Measurements from ENCODE around the gene MBTPS1.

The MBTPS1 gene

DNA sequence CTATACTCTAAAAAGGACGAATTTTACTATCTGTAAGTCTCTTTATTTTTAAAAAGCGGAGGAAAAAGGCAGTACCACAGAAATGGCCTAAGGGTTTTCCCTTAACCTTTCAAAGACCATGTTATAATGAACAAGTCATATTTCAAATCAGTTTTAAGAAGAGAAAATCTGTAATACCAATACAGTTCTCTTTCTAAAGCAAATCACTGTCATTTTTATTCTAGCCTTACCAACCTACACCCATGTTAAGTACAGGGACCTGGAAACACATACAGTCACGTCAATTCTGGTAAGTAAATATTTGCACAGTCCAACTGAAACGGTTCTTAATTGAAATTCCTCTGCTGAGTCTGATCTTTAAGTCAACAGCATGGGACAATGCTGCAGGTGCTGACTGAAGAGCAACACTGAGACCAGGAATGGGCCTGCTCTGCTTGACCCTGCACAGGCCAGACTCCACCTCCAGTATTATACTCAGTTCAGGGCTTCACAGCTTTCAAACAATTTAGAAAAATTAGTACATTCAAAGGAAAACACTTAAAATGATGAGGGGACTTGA is 20.2 kb downstream of the MBTPS1 start:
- H3K27ac Mint-ChIP-seq: no peak overlapping the region
- H3K27me3 Mint-ChIP-seq: no peaks in the 10 kb centered on the region
- no peaks in the 10 kb centered on the region for H3K9me3 Mint-ChIP-seq
- no peak for DNase-seq
- H3K36me3 Mint-ChIP-seq (ENCODE audit: low read depth): peaks cover 93% of the 10 kb centered on the region
- no peak overlapping the region for H3K4me3 Mint-ChIP-seq
- H3K4me1 Mint-ChIP-seq (ENCODE audit: low read depth): peaks cover 26% of the 10 kb centered on the region

DNA sequence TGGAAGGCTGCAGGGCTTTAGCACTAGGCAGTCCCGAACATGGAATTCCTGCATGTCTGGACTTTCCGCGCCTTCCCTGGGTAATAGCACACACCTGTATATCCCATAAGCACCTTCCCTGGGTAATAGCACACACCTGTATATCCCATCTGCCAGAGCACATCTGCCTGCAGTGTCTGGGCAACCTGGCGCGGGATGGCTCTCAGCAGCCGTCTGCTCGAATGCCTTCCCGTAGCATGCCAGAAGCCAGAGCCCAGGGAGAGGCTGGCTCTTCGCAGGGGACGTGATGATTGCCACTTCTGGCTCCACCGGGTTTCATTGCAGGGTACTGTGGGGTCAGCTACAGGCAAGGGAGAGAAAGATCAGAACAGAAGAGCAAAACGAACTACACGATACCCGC is 21.3 kb downstream of the MBTPS1 start:
- DNase-seq: no peak

DNA sequence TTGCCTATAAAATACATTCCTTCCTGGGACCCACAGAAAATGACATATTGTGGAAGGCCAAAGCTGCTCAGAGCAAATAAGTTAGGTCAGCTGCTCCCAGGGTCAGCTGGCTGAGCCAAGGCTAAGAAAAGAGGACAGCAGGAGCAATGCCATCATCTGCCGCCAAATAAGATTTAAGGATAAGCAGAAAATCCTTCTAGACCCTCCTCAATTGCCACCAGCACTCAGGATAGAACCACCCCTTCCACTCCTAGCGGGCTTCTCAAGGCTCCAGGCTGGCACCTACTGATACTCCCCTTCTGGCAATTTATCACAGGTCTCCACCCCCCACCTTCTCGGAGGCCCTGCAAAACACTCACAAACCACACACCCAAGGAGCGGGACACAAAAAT is 22.9 kb downstream of the MBTPS1 start:
- Mint-ChIP-seq H3K36me3 (ENCODE audit: low read depth) (peaks cover 95% of the 10 kb centered on the region), H3K4me1 (ENCODE audit: low read depth) (peaks cover 21% of the 10 kb centered on the region), H3K4me3 (no peak overlapping the region), H3K27ac (no peak overlapping the region), H3K27me3 (no peaks in the 10 kb centered on the region), H3K9me3 (no peaks in the 10 kb centered on the region)
- DNase-seq: no peak

More for the DNA sequence above, 21.3 kb downstream of the MBTPS1 start:
- Mint-ChIP-seq H3K36me3 (ENCODE audit: low read depth) (peaks cover 95% of the 10 kb centered on the region), H3K4me1 (ENCODE audit: low read depth) (peaks cover 23% of the 10 kb centered on the region), H3K27ac (no peak overlapping the region), H3K27me3 (no peaks in the 10 kb centered on the region), H3K9me3 (no peaks in the 10 kb centered on the region), H3K4me3 (no peak overlapping the region)

DNA sequence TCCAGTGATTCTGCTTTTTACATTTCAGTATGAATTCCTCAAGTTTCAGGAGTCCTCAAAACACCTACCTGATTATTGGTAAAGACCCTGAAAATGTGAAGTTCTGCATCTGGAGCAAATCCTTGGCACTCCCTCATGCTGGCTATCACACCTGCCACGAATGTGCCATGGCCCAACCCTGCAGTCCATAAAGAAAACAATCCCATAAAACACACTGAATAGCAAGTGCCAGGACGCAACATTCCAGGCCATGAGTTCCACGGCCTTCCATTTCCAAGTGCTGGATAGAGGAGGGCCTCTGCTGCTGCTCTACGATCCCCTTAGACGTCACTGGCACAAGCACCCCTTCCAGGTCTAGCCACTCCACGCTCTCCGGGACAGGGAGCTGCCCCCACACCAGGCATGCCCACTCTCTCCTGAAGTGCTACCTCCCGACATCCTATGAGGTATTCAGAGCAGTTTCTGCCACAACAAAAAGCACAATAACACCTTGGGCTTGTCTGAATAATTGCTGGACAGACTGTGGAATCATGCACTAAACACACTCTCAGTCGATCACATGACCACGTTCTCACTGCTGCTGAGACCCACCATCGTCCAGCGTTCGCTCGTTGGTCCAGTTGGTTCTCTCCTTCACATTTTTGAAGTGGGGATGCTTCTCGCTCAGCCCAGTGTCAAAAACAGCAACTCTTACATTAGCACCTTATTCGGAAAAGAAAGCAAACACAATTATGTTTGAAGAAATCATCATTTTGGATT is 23.4 kb downstream of the MBTPS1 start:
- H3K27ac Mint-ChIP-seq: no peak overlapping the region
- H3K36me3 Mint-ChIP-seq (ENCODE audit: low read depth): peaks cover 95% of the 10 kb centered on the region
- H3K27me3 Mint-ChIP-seq: no peaks in the 10 kb centered on the region
- H3K9me3 Mint-ChIP-seq: no peaks in the 10 kb centered on the region
- DNase-seq: no peak
- H3K4me1 Mint-ChIP-seq (ENCODE audit: low read depth): peaks cover 23% of the 10 kb centered on the region
- H3K4me3 Mint-ChIP-seq: no peak overlapping the region

DNA sequence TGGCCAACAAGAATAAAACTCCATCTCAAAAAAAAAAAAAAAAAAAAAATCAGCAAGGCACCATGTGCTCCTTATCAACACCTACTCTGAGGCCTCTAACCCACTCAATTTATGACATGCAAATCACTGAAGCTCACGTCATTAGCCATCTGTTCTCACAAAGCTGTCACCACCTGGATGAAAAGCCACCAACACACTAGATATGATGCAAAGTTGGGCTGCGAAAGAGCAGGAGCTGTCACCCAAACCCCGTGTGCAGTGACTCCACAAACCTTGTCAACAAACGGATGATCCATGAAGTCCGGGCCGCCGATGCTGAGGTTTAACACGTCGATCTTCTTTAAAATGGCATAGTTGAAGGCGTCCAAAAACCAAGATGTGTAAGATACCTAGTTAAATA is 25.3 kb downstream of the MBTPS1 start:
- Mint-ChIP-seq H3K4me3 (no peak overlapping the region), H3K27me3 (no peaks in the 10 kb centered on the region), H3K9me3 (no peaks in the 10 kb centered on the region), H3K4me1 (ENCODE audit: low read depth) (peaks cover 38% of the 10 kb centered on the region), H3K27ac (no peak overlapping the region), H3K36me3 (ENCODE audit: low read depth) (peaks cover 95% of the 10 kb centered on the region)
- DNase-seq: no peak

DNA sequence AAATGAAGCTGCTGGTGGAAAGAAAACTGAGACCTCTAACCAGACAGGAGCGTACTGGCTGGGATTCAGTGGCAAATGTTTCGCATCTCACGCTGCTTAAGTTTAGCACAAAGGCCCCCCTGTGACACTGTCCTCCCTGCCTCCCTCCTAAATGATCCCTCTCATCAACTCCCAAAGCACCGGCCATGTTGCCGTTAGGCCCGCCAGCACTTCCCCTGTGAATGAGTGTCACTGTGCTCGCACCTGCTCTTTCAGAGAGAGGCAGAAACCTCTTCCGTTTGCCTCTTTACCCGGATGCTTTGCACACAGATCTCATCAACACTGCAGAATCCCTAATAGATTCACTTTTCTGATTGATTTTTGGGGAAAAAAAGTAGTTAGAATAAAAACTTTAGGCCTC is 26.5 kb downstream of the MBTPS1 start:
- peaks cover 92% of the 10 kb centered on the region for H3K36me3 Mint-ChIP-seq (ENCODE audit: low read depth)
- H3K27ac Mint-ChIP-seq: peak overlapping the region; percentile 51
- no peak overlapping the region for H3K4me3 Mint-ChIP-seq
- H3K9me3 Mint-ChIP-seq: no peaks in the 10 kb centered on the region
- DNase-seq: no peak
- H3K27me3 Mint-ChIP-seq: no peaks in the 10 kb centered on the region
- peaks cover 45% of the 10 kb centered on the region for H3K4me1 Mint-ChIP-seq (ENCODE audit: low read depth)

DNA sequence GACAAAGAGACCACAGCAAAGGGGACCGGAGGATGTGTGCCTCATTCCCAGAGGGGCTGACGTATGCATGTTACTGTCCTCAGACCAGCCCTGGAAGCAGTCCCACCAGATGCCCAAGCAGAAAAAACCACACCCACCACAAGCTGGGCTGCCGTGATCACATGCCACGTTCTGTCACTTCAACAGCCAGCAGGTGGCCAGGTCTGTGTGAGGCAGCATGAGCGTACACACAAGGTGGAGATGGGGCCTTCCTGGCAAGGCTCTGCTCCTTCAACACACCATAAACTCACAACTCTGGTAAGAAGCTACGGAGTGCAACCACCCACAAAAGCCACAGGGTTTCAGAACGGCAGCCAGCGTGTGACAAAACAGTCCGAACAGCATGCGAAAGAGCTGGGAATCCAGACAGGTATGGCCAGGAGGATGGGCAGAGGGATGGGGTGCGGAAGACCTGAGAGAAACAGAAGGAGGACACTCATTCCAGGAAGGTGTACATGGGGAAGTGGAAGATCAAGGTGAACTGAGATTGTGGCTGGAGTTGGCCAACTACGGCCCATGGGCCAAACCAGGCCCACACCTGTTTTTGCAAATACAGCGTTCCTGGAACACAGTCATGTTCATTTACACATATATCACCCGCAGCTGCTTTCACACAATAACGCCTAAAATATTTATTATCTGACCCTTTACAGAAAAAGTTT is 27.9 kb downstream of the MBTPS1 start:
- Mint-ChIP-seq H3K27me3 (no peaks in the 10 kb centered on the region), H3K36me3 (ENCODE audit: low read depth) (peaks cover 91% of the 10 kb centered on the region), H3K27ac (peak overlapping the region; percentile 71), H3K4me3 (peak overlapping the region; percentile 3), H3K4me1 (ENCODE audit: low read depth) (peaks cover 45% of the 10 kb centered on the region), H3K9me3 (no peaks in the 10 kb centered on the region)
- DNase-seq: peak; percentile 66

DNA sequence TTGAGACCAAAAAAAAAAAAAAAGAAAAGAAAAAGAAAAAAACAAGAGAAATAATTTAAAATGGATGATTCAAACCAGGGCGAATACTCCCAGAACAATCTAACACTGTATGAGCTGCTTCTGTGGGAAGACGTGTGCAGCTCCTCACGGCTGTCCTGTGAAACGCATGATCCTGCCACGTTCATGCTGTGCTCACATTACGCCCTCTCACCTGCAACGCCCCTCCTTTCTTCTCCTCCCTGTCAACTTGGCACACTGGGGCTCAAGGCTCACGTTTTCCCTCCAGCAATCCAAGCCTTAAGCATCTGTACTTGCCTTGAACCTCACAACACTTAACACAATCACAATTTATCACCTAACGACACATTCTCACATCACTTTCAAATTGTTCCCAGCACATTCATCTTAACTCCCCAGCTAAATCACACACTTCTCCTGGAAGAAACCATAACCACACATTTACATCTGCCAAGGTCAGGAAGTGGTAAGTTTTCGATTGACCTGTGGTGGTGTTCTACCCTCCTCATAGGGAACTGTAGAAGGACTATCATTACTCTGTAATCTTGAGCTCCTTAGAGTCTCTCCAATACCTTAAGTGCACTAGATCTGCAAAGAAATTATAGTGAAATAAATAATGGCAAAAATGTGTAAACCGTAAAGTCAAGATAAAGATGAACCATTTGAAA is 29.1 kb downstream of the MBTPS1 start:
- peaks cover 90% of the 10 kb centered on the region for H3K36me3 Mint-ChIP-seq (ENCODE audit: low read depth)
- DNase-seq: no peak
- peaks cover 45% of the 10 kb centered on the region for H3K4me1 Mint-ChIP-seq (ENCODE audit: low read depth)
- no peak overlapping the region for H3K4me3 Mint-ChIP-seq
- H3K9me3 Mint-ChIP-seq: no peaks in the 10 kb centered on the region
- H3K27me3 Mint-ChIP-seq: no peaks in the 10 kb centered on the region
- peak overlapping the region; percentile 36 for H3K27ac Mint-ChIP-seq

DNA sequence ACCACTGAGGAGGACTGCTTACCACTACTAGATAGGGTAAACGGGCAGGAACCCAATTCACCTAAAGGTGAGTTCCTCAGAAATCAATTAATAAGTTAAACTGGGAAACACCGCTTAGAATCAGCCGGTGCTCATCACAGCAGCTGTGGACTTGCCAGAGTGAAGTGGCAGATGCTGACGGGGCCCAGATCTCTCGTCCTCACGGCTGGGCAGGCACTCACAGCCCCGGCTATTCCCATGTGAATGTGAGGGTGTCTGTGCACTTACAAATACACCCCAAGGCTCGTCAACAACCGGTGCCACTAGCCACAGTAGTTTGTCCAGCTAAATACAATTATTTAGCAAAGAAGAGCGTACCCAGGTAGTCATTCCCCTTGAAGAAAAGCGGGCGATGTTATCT is 29.7 kb downstream of the MBTPS1 start:
- Mint-ChIP-seq H3K4me1 (ENCODE audit: low read depth) (peaks cover 45% of the 10 kb centered on the region), H3K27ac (no peak overlapping the region), H3K4me3 (no peak overlapping the region), H3K36me3 (ENCODE audit: low read depth) (peaks cover 90% of the 10 kb centered on the region), H3K9me3 (no peaks in the 10 kb centered on the region), H3K27me3 (no peaks in the 10 kb centered on the region)
- no peak for DNase-seq

DNA sequence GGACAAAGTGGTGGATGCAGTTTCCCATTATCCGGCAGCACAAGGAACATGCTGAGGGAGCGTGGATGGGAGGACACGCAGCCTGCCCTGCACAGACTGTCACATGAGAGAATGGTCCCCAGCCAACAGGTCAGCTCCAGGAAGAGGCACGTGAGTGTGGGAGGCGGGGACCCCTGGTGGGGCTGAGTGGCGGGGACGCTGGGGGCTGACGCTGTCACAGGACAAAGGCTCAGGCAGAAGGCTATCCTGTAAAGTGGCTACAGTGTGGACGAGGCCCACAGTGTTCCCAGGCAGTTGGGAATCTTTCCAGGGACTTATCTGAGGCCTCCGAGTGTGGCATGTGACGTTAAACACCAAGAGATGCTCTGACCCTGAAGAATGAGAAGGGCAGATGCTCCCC is 30.4 kb downstream of the MBTPS1 start:
- Mint-ChIP-seq H3K4me3 (no peak overlapping the region), H3K27ac (peak overlapping the region; percentile 30)

DNA sequence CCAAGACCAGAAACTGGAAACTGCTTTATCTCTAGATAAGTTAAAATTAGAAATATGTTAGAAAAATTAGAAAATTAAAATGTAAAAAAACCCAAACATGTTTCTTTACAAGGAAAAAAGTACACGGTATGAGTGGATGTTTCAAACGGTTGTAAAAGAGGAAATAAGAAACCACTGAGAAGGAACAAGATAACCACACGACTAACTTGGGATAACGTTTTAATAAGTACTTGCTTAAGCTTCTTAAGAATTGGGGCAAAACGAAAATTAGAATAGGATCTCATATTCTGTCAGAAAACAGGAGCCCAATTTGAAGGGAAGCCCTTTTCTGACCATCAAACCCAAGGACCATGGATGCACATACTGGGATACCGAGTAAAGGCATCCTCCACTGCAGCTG is 31.0 kb downstream of the MBTPS1 start:
- H3K4me1 Mint-ChIP-seq (ENCODE audit: low read depth): peaks cover 45% of the 10 kb centered on the region
- no peak for DNase-seq
- H3K36me3 Mint-ChIP-seq (ENCODE audit: low read depth): peaks cover 90% of the 10 kb centered on the region
- no peak overlapping the region for H3K4me3 Mint-ChIP-seq
- H3K9me3 Mint-ChIP-seq: no peaks in the 10 kb centered on the region
- H3K27me3 Mint-ChIP-seq: no peaks in the 10 kb centered on the region
- H3K27ac Mint-ChIP-seq: peak overlapping the region; percentile 30

More for the DNA sequence above, 30.4 kb downstream of the MBTPS1 start:
- no peaks in the 10 kb centered on the region for H3K9me3 Mint-ChIP-seq
- H3K27me3 Mint-ChIP-seq: no peaks in the 10 kb centered on the region
- H3K4me1 Mint-ChIP-seq (ENCODE audit: low read depth): peaks cover 45% of the 10 kb centered on the region
- no peak for DNase-seq
- H3K36me3 Mint-ChIP-seq (ENCODE audit: low read depth): peaks cover 90% of the 10 kb centered on the region

DNA sequence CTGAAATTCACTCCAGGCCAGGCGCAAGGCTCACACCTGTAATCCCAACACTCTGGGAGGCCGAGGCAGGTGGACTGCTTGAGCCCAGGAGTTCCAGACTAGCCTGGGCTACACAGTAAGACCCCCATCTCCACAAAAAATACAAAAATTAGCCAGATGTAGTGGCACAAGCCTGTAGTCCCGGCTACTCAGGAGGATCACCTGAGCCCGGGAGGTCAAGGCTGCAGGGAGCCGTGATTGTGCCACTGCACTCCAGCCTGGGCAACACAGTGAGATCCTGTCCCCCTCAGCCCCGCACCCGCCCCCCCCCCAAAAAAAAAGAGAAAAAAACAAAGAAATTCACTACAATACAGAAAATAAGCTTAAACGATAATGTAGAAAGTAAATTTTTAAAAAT is 31.5 kb downstream of the MBTPS1 start:
- Mint-ChIP-seq H3K4me1 (ENCODE audit: low read depth) (peaks cover 45% of the 10 kb centered on the region), H3K27me3 (no peaks in the 10 kb centered on the region), H3K27ac (no peak overlapping the region), H3K4me3 (no peak overlapping the region), H3K9me3 (no peaks in the 10 kb centered on the region), H3K36me3 (ENCODE audit: low read depth) (peaks cover 92% of the 10 kb centered on the region)
- DNase-seq: no peak

DNA sequence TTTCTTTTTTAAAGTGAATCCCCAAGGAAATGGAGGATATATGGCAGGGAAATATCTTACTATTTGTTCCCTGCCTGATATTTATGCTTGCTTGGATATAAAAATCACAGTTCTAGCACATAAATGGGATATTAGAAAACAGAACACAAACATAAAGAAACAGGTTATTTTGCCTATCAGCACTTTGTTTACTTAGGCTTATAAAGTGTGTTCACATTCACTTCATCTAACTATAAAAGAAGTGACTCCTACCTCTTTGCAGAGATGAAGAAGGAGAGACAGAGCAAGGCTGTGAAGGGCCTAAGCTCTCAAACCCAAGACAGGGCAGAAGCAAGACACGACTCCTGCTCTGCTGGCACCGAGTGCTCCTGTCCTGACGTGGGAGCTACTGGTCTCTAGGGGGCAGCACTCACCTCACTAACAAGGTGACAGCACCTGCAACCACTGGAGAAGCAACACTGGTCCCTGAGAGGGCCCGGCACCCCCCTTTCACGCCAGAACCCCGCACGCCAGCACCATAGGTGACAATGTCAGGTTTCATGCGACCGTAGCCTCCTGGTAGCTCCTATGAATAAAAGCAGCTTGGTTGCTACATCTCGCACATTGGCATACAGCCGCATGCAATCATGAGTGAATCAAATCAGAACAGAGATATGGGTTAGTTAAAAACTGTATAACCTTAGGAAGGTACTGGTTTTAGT is 32.0 kb downstream of the MBTPS1 start:
- H3K4me1 Mint-ChIP-seq (ENCODE audit: low read depth): peaks cover 45% of the 10 kb centered on the region
- DNase-seq: peak; percentile 74
- H3K27ac Mint-ChIP-seq: no peak overlapping the region
- H3K9me3 Mint-ChIP-seq: no peaks in the 10 kb centered on the region
- peaks cover 93% of the 10 kb centered on the region for H3K36me3 Mint-ChIP-seq (ENCODE audit: low read depth)
- no peak overlapping the region for H3K4me3 Mint-ChIP-seq
- H3K27me3 Mint-ChIP-seq: no peaks in the 10 kb centered on the region

DNA sequence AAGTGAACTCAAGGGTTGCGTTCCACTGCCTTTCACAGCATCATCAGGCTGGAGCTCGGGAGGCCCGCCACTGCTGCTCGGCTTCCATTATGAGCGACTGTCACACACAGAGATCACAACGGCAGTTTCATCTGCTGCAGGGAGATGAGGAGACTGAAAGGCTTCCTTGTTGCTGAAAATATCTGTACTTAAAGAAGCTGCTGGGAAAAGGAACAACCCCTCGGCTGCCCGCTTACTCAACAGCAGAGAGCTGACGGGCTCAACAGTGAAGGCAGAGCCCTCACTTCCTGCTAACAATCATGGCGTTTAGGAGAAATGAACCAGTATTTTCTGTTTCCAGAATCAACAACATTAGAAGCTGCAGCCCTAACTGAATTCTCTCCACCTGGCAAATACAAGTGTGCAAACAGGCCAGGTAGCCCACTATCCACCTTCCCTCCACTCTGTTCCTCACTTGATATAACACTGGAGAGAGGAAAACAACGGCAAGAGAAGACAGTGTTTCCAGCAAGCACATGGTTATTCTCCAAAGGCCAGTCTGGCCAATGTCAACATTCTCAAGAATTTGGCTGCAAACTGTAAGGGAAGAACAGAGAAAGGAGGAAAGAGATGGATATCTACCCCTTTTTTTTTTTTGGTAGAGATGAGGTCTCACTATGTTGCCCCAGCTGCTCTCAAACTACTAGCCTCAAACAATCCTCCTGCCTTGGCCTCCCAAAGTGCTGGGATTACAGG is 33.7 kb downstream of the MBTPS1 start:
- peaks cover 28% of the 10 kb centered on the region for H3K4me1 Mint-ChIP-seq (ENCODE audit: low read depth)
- H3K4me3 Mint-ChIP-seq: no peak overlapping the region
- no peaks in the 10 kb centered on the region for H3K9me3 Mint-ChIP-seq
- no peaks in the 10 kb centered on the region for H3K27me3 Mint-ChIP-seq
- peaks cover 91% of the 10 kb centered on the region for H3K36me3 Mint-ChIP-seq (ENCODE audit: low read depth)
- DNase-seq: no peak
- no peak overlapping the region for H3K27ac Mint-ChIP-seq

Measured in activated T-cell treated with anti-CD3 and anti-CD28 coated beads, Interleukin-2, amount 50 U/mL, for 24 hours (primary cell).